Neural progenitor cell (in vitro differentiated cells): ENCODE results near the gene PHKA2.

Source experiments
- EZH2 ChIP-seq: fragments of 200-600 bp; sonication (generic); IDR thresholded peaks from 2 replicates; pipeline ENCODE4 v1.6.1; 2017; ENCODE audit warnings: antibody characterized with exemption, mild to moderate bottlenecking, moderate library complexity
- TF ChIP-seq, protein P1 (sequence below): fragments of 200-600 bp; sonication (generic); IDR thresholded peaks from 2 replicates; pipeline ENCODE4 v1.5.1; 2017; ENCODE audit warnings: antibody characterized with exemption, mild to moderate bottlenecking

DNA sequence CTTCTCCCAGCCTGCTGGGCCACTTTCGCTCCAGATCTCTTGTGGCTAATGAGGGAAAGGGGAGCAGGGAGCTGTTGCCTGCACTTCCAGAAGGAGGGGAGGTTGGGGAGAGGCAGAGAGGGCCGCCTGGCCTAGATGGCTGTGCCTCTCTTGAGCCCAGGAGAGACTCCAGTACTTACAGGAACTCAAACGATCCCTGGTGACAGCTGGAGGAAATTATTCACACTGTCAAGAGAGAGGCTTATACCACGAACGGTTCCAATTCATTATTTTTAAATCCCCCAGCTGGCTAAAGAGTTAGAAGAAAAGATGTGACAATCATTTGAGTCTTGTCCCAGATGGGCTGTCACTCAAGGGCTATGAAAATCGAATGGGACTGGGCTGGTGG, 96.1 kb downstream of the PHKA2 start:
- TF ChIP-seq, protein P1, sequence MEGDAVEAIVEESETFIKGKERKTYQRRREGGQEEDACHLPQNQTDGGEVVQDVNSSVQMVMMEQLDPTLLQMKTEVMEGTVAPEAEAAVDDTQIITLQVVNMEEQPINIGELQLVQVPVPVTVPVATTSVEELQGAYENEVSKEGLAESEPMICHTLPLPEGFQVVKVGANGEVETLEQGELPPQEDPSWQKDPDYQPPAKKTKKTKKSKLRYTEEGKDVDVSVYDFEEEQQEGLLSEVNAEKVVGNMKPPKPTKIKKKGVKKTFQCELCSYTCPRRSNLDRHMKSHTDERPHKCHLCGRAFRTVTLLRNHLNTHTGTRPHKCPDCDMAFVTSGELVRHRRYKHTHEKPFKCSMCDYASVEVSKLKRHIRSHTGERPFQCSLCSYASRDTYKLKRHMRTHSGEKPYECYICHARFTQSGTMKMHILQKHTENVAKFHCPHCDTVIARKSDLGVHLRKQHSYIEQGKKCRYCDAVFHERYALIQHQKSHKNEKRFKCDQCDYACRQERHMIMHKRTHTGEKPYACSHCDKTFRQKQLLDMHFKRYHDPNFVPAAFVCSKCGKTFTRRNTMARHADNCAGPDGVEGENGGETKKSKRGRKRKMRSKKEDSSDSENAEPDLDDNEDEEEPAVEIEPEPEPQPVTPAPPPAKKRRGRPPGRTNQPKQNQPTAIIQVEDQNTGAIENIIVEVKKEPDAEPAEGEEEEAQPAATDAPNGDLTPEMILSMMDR: no peak
- no peak for TF ChIP-seq EZH2
